SJSA1 (cell line): ENCODE measurements around the gene CD226. TPM values are rescaled to one million over a fixed set of nuclear protein-coding genes. Genes with fewer than 3 reads are reported as not detected.
"Not testable (repeated sequence)": the region's sequence is repeated elsewhere in the genome, so short reads cannot be mapped to it uniquely, and the experiment has no call there.

ENCODE experiments used
- DNase-seq, 2 experiments: peaks; one replicate each; pipeline ENCODE4 v3.0.0-alpha.2; 2015 to 2020; ENCODE audit warnings: low spot score in 2 of 2, low read depth in 1 of 2
- H3K27ac ChIP-seq: fragments of 250-450 bp; sonication (Bioruptor Pico); 2 replicates; pipeline ENCODE4 v1.5.1; 2020; ENCODE audit warnings: mild to moderate bottlenecking, moderate library complexity
- H3K27me3 ChIP-seq: fragments of 250-450 bp; sonication (Bioruptor Pico); replicated peaks from 2 replicates; pipeline ENCODE4 v1.5.1; 2020; ENCODE audit warnings: mild to moderate bottlenecking, moderate library complexity
- H3K36me3 ChIP-seq: fragments of 250-450 bp; sonication (Bioruptor Pico); 2 replicates; pipeline ENCODE4 v1.5.1; 2020; ENCODE audit warnings: mild to moderate bottlenecking
- H3K4me1 ChIP-seq: fragments of 250-450 bp; sonication (Bioruptor Pico); replicated peaks from 2 replicates; pipeline ENCODE4 v1.6.1; 2021; ENCODE audit warnings: mild to moderate bottlenecking
- H3K4me3 ChIP-seq: fragments of 250-450 bp; sonication (Bioruptor Pico); 2 replicates; pipeline ENCODE4 v1.5.1; 2020; ENCODE audit warnings: mild to moderate bottlenecking
- H3K9me3 ChIP-seq: fragments of 250-450 bp; sonication (Bioruptor Pico); replicated peaks from 2 replicates; pipeline ENCODE4 v1.5.1; 2020; ENCODE audit warnings: mild to moderate bottlenecking
- total RNA-seq: library from RNA; depleted of rRNA; stranded (reverse); fragments of >200 nt; shearing (Covaris generic); gene quantifications from 2 replicates; pipeline ENCODE4 v1.2.3, GENCODE V29; 2014

CD226 gene
- total RNA-seq, 1 experiment from 2014 or later, result 0.39 TPM

GRCh38 chr18:69975294-69975693, 27.6 kb upstream of the CD226 start:
- not testable (repeated sequence) for H3K4me3 ChIP-seq, H3K27me3 ChIP-seq, H3K27ac ChIP-seq, DNase-seq, H3K9me3 ChIP-seq, H3K36me3 ChIP-seq, H3K4me1 ChIP-seq

DNA sequence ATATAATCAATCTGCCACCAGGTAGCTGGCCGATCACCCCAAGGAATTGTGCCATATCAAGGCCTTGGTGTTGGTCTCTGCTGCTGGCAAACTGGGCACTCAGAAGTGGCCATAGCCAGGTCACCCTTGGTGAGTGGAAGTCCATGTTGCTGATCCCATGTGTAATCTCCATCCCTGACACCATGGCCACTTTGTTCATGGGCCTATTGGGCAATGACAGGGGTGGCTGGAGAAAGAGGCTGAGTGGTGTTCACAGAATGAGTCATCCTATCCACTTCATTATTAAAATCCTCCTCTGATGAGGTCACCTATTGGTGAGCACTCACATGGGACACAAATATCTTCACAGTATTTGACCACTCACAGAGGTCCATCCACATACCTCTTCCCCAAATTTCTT, 26.7 kb upstream of the CD226 start:
- Histone ChIP-seq H3K9me3 (no peaks in the 10 kb centered on the region), H3K4me1 (no peaks in the 10 kb centered on the region), H3K36me3 (0 out of 2 replicates have a peak, but pooled peaks cover 3% of the 10 kb centered on the region), H3K27ac (no peak overlapping the region), H3K4me3 (no peak overlapping the region), H3K27me3 (no peaks in the 10 kb centered on the region)
- no peak for DNase-seq

GRCh38 chr18:69969491-69969890, 21.8 kb upstream of the CD226 start:
- Histone ChIP-seq H3K4me3 (no peak overlapping the region), H3K27ac (no peak overlapping the region), H3K36me3 (no peaks in the 10 kb centered on the region), H3K27me3 (no peaks in the 10 kb centered on the region), H3K4me1 (no peaks in the 10 kb centered on the region), H3K9me3 (no peaks in the 10 kb centered on the region)
- DNase-seq, result no peak

- H3K27ac ChIP-seq, result no peak overlapping the region
- no peaks in the 10 kb centered on the region for H3K9me3 ChIP-seq
- H3K4me1 ChIP-seq, result no peaks in the 10 kb centered on the region
- no peaks in the 10 kb centered on the region for H3K27me3 ChIP-seq
- H3K36me3 ChIP-seq, result no peaks in the 10 kb centered on the region
- H3K4me3 ChIP-seq, result no peak overlapping the region
- no peak for DNase-seq
Measured at GRCh38 chr18:69968039-69968438, 20.4 kb upstream of the CD226 start.

GRCh38 chr18:69963196-69963595, 15.5 kb upstream of the CD226 start:
- no peak for DNase-seq
- H3K27ac ChIP-seq, result no peak overlapping the region
- no peak overlapping the region for H3K4me3 ChIP-seq
- no peaks in the 10 kb centered on the region for H3K4me1 ChIP-seq
- no peaks in the 10 kb centered on the region for H3K9me3 ChIP-seq
- no peaks in the 10 kb centered on the region for H3K27me3 ChIP-seq
- no peaks in the 10 kb centered on the region for H3K36me3 ChIP-seq

GRCh38 chr18:69961718-69962117, 14.0 kb upstream of the CD226 start:
- Histone ChIP-seq H3K36me3 (no peaks in the 10 kb centered on the region), H3K27ac (no peak overlapping the region), H3K4me3 (no peak overlapping the region), H3K9me3 (no peaks in the 10 kb centered on the region), H3K4me1 (no peaks in the 10 kb centered on the region), H3K27me3 (no peaks in the 10 kb centered on the region)
- DNase-seq, result no peak

DNA sequence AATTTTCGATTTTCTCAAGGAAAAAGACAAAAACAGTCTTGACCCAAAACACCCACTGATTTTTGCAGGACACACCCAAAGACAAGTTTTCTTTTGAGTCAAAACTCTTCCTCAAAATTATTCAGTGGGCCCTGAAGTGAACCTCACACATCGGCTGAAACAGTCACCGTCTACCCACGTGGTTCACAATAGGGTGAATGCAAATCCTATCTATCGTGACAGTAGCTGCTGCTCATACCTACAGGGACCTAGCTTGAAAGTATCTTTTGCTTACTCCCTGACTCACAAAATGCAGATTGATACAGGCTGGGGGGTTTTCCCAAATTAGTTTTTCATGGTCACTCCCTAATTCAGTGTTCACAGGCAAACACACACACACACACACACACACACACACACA, 10.7 kb upstream of the CD226 start:
- H3K4me1 ChIP-seq, result no peaks in the 10 kb centered on the region
- no peak overlapping the region for H3K4me3 ChIP-seq
- DNase-seq, result no peak
- no peaks in the 10 kb centered on the region for H3K27me3 ChIP-seq
- H3K36me3 ChIP-seq, result no peaks in the 10 kb centered on the region
- H3K27ac ChIP-seq, result no peak overlapping the region
- no peaks in the 10 kb centered on the region for H3K9me3 ChIP-seq

GRCh38 chr18:69957747-69958146, 10.1 kb upstream of the CD226 start:
- Histone ChIP-seq H3K27me3 (no peaks in the 10 kb centered on the region), H3K36me3 (no peaks in the 10 kb centered on the region), H3K9me3 (no peaks in the 10 kb centered on the region), H3K4me3 (no peak overlapping the region), H3K27ac (no peak overlapping the region), H3K4me1 (no peaks in the 10 kb centered on the region)
- DNase-seq, result no peak

GRCh38 chr18:69956665-69957620, 9.3 kb upstream of the CD226 start:
- no peak for DNase-seq
- no peaks in the 10 kb centered on the region for H3K27me3 ChIP-seq
- no peak overlapping the region for H3K4me3 ChIP-seq
- no peaks in the 10 kb centered on the region for H3K4me1 ChIP-seq
- no peaks in the 10 kb centered on the region for H3K9me3 ChIP-seq
- no peaks in the 10 kb centered on the region for H3K36me3 ChIP-seq
- H3K27ac ChIP-seq, result no peak overlapping the region

GRCh38 chr18:69956057-69956456, 8.4 kb upstream of the CD226 start:
- Histone ChIP-seq H3K27me3 (no peaks in the 10 kb centered on the region), H3K27ac (no peak overlapping the region), H3K4me1 (no peaks in the 10 kb centered on the region), H3K36me3 (no peaks in the 10 kb centered on the region), H3K4me3 (no peak overlapping the region), H3K9me3 (no peaks in the 10 kb centered on the region)
- no peak for DNase-seq

- DNase-seq, result no peak
Measured at GRCh38 chr18:69954719-69955480, 7.2 kb upstream of the CD226 start.

DNA sequence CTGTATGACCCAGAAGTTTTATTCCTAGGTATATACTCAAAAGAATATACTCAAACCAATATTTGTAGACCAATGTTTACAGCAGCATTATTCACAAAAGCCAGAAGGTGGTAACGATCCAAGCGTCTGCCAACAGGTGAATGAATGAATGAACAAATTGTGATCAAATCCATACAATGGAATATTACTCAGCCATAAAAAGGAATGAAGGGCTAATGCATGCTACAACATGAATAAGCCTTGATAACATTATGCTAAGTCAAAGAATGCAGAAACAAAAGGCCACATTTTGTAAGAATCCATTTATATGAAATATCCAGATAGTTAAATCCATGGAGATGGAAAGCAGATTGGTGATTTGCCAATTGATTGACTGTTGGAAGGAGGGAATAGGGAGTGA, 5.5 kb upstream of the CD226 start:
- no peak overlapping the region for H3K4me3 ChIP-seq
- H3K36me3 ChIP-seq, result no peaks in the 10 kb centered on the region
- H3K4me1 ChIP-seq, result no peaks in the 10 kb centered on the region
- DNase-seq, result no peak
- no peaks in the 10 kb centered on the region for H3K9me3 ChIP-seq
- no peaks in the 10 kb centered on the region for H3K27me3 ChIP-seq
- H3K27ac ChIP-seq, result no peak overlapping the region

More at GRCh38 chr18:69954719-69955480, 7.2 kb upstream of the CD226 start:
- H3K4me1 ChIP-seq, result no peaks in the 10 kb centered on the region
- H3K9me3 ChIP-seq, result no peaks in the 10 kb centered on the region
- H3K27me3 ChIP-seq, result no peaks in the 10 kb centered on the region
- H3K27ac ChIP-seq, result no peak overlapping the region
- no peaks in the 10 kb centered on the region for H3K36me3 ChIP-seq
- no peak overlapping the region for H3K4me3 ChIP-seq

DNA sequence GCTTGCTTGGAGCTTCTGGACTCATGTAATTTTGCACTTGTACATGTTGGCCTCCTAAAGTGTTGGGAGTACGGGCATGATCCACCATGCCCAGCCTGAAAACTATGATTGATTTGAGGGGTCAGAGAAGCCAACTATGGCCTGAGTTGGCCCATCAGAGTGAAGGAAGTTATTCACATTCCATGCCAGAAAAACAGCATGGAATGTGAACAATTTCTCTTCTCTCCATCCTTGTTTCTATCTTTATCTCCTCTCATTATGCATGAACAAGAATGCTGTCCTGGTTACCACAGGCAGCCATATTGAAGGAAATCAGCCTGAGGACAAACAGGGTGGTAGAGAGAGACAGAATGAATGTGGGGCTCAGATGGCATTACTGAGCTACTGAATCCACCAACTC, 3.5 kb upstream of the CD226 start:
- H3K27ac ChIP-seq, result no peak overlapping the region
- H3K27me3 ChIP-seq, result no peaks in the 10 kb centered on the region
- no peak for DNase-seq
- H3K36me3 ChIP-seq, result no peaks in the 10 kb centered on the region
- no peaks in the 10 kb centered on the region for H3K9me3 ChIP-seq
- no peaks in the 10 kb centered on the region for H3K4me1 ChIP-seq
- no peak overlapping the region for H3K4me3 ChIP-seq

DNA sequence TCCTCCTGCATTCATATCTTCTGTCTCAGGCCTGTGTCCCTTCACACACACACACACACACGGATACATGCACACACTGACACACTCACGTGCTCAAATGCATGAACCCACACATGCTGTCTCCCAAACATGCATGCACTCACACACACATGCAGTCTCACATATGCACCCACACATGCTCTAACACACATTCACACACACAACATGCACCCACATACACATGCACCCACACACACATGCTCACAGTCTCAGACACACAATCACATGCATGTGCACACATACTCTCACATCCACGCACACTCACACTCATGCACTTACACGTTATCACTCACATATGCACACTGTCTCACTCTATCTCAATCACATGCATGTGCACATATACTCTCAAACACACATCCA, 1.9 kb upstream of the CD226 start:
- Histone ChIP-seq H3K9me3 (no peaks in the 10 kb centered on the region), H3K27ac (no peak overlapping the region), H3K27me3 (no peaks in the 10 kb centered on the region), H3K4me1 (no peaks in the 10 kb centered on the region), H3K36me3 (no peaks in the 10 kb centered on the region), H3K4me3 (no peak overlapping the region)
- no peak for DNase-seq
